Hematopoietic multipotent progenitor cell treated with erythropoietin and hydrocortisone succinate and interleukin-3 and kit ligand, for 17 days (in vitro differentiated cells): ENCODE results near the gene ANKS1B.
"Not testable (repeated sequence)": the region's sequence is repeated elsewhere in the genome, so short reads cannot be mapped to it uniquely, and the experiment has no call there.

Source experiments
- DNase-seq: peaks from one replicate; pipeline ENCODE4 v3.0.0-alpha.2; 2015; ENCODE audit warnings: low spot score

ANKS1B gene

DNA sequence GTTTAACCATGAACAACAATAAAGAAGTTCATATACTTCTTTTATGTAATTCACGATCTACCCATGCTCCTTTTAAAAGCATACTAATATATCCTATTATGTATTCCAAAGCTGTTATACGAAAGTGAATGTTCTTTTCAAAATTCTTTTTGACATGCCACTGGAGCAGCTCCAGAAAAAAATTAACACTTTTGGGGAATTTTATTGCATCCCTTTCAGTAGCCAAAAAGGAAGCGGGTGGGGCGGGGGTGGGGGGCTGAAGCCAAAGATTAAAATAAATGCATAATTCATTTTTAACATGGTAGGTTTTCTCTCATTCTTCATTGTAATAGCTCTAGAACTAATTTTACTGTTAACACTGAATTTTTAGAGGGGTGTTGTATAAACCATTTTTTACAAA, 123.0 kb downstream of the ANKS1B start:
- no peak for DNase-seq

DNA sequence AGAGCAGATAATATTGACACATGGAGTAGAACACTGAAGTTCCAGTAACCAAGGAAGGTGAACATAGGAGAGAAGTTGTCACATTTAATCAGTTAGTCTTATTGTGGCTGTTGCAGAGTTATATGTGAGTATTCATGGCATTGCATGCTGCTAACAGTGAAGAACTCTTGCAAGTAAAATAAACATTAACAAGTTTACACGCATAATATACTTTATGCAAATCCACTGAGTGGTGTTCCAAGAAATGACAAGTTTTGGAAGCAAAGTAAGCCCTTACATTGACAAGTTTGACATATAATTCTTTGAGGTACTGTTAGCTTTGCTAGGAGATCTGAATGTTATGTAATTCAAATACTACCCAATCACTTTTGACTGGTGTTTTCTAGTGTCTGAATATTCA, 125.6 kb downstream of the ANKS1B start:
- DNase-seq: no peak

- no peak for DNase-seq
These were observed 132.1 kb downstream of the ANKS1B start for GRCh38 chr12:99852666-99853065.

DNA sequence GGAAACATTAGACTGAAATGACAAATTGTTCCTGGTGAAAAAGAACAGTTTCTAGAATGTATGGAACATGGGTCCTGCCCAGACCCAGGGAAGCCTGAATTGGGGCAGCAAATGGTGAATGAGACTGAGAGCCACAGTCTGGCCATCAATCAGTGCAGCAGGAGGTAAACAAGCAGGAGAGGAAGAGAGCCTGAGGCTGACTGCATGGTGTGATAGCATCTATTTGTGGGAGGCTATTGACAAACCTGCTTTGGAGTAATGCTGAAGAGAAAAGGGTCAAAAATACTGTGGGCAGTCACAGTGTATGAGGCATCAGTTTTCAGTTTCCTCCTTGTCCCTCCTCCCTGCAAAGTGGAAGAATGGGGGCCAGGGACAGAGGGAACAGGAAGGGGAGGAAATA, 136.8 kb downstream of the ANKS1B start:
- no peak for DNase-seq

- DNase-seq: no peak
These were observed 150.0 kb downstream of the ANKS1B start for GRCh38 chr12:99834710-99835109.

GRCh38 chr12:99833397-99833796, 151.3 kb downstream of the ANKS1B start:
- DNase-seq: no peak

GRCh38 chr12:99824900-99825542, 159.7 kb downstream of the ANKS1B start:
- DNase-seq: no peak

DNA sequence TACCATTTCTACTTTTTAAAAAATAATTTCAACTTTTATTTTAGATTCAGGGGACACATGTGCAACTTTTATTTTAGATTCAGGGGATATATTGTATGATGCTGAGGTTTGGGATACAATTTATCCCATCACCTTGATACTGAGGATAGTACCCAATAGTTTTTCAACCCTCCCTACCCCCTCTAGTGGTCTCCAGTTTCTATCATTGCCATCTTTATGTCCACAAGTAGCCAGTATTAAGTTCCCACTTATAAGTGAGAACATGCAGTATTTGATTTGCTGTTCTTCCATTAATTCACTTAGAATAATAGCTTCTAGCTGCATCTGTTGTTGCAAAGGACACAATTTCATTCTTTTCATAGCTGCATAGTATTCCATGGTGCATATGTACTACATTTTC, 162.5 kb downstream of the ANKS1B start:
- no peak for DNase-seq

DNA sequence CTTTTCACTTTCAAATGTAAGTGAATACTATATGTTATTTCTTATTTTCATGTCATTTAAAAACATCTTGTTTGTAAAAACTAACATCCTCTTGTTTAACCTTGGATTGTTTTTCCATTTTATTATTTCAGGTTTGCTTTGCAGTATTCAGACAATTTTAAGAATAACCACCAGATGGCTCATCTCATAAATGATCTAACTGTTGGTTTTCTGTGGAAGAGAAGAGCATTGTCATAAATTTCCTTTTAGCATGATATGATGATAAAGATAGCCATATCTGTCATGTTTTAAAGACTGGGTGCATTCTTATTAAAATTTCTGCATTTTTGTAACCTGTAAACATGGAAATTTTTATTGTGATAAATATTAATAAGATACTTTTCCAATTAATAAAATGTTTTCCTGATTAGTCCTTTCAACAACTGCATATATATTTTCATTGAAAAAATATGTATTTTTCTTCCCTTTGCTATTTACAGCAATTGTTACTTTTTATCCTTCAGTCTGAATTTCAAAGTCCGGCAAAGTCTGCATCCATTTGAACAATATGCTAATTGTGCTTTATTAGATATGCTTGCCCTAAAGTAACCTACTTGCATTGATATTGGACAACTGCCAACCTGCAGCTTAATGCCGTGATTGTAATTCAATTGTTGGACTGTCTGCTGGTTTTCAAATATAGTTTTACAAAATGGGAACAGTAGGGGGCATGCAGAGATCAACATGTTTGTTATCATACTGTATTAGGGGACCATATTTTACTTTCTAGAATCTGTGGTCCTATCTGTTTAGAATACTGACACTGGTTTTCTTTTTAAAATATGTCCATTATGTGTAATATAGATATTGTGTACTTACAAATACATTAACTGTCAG, 173.8 kb downstream of the ANKS1B start:
- DNase-seq: no peak

DNA sequence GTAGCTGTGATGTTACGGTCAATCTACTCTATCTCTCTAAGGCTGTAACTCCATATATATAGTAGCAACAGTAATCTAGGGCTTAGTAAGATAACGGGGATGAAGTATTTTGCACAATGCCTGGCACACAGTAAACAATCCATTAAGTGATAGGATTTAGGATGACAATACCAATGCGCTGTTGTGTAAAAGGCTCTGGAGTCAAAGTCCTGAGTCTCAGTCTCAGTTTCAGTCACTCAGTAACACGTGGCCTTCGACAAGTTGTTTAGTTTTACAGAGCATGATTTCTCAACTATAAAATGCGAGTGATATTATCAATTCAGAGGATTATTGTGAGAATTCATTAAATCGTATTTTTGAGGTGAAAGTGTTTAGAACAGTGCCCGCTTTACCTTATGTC, 174.8 kb downstream of the ANKS1B start:
- DNase-seq: no peak

DNA sequence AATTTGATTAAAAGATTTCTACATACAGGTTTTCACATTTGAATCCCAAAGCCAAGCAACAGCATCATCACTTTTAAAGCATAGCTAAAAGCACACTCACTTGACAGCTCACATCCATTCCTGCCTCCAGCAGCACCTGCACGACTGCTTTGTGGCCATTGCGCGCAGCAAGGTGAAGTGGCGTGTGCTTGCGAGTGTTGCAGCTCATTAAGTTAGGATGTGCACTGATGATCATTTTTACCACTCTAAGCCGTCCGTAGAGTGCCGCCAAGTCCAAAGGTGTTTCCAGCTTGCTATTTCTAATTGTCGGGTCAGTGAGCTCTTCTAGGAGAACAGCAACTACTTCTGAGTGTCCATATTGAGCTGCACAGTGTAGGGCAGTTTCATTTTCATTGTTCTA, 178.4 kb downstream of the ANKS1B start:
- no peak for DNase-seq

- no peak for DNase-seq
These were observed 180.0 kb downstream of the ANKS1B start for GRCh38 chr12:99804715-99805114.

DNA sequence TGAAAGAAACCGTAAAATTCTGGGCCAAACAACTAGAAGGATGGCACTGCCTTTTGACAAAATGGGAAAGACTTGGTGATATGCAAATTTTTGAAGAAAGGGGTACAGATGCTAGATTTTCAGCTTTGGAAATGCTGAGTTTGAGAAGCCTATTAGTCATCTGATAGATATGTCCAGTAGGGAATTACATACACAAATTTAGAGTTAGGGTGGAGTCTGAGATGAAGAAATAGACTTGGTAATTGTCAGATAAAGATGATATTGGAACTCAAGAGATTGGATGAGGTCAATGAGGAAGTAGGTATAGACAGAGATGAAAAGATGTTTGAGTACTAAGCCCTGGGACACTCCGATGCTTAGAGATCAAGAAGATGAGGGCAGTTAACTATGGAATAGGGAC, 184.1 kb downstream of the ANKS1B start:
- DNase-seq: no peak

DNA sequence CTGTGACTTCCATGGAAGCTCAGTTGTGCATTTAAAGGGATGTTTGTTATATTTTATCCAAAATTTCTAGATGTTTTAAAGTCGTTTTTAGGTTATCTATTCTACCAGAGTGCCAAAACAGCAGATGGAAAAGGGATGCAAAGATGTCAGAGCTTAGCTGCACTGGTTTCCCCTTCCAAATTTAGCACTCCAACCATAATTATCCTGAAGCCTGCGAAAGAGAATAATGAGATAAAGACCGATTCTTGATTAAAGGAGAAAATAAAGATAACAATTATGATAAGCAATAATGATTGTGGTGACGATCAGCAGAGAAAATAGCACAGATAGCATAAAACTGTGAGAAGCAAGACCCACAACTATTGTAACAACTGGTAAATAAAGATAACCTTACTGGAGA, 186.8 kb downstream of the ANKS1B start:
- not testable (repeated sequence) for DNase-seq

- no peak for DNase-seq
These were observed 201.3 kb downstream of the ANKS1B start for GRCh38 chr12:99783421-99783820.

- DNase-seq: no peak
These were observed 212.5 kb downstream of the ANKS1B start for GRCh38 chr12:99772274-99772673.

GRCh38 chr12:99771659-99772058, 213.1 kb downstream of the ANKS1B start:
- no peak for DNase-seq

- DNase-seq: no peak
These were observed 215.2 kb downstream of the ANKS1B start for GRCh38 chr12:99769396-99769980.

GRCh38 chr12:99768758-99769157, 216.0 kb downstream of the ANKS1B start:
- DNase-seq: no peak

- no peak for DNase-seq
These were observed 216.9 kb downstream of the ANKS1B start for GRCh38 chr12:99767809-99768208.

DNA sequence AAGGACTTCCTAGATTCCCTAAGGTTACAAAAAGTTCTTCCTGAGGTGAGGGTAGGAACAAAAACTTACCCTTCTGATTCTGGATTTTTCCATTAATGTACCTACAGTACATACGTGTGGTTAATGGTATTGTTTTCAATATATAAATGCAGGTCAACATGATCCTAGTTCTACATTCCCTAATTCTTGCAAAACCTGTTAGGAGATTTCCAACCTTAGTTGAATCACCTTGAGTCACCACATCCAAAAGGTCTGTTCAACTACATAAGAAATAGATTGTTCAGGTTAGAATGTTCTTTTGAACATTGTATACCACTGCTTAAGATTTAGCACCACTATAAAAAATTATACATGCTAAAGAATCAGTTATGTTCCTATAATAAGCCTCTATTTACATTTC, 218.3 kb downstream of the ANKS1B start:
- no peak for DNase-seq

GRCh38 chr12:99765469-99766114, 219.1 kb downstream of the ANKS1B start:
- no peak for DNase-seq

GRCh38 chr12:99759444-99759843, 225.3 kb downstream of the ANKS1B start:
- DNase-seq: no peak
